Pancreas (tissue), 10 donors: Measurements from ENCODE around the gene CDH4. TPM values are rescaled to one million over a fixed set of nuclear protein-coding genes. Genes with fewer than 3 reads are reported as not detected.

Experiments used
- ATAC-seq, 4 donors: fragments of 200-7000 bp; cut with Tn5 transposase; one replicate each; pipeline versions ENCODE4 v1.8.0 to v1.9.1; 2020; ENCODE audit warnings: mild to moderate bottlenecking in 4 of 4, moderate library complexity in 4 of 4
- DNase-seq, 6 donors: peaks; one replicate each; pipeline ENCODE4 v3.0.0-alpha.2; 2020
- FAIRE-seq: peaks from 2 replicates; lab custom pipeline; 2012; peaks lifted over from hg19 to GRCh38; lab: Jason Lieb, UNC
- H3K27ac ChIP-seq, 4 donors: fragments of 200-600 bp; sonication (generic); 1 replicate in 3 of 4; 2 replicates in 1 of 4; pipeline versions ENCODE4 v1.5.0 to v1.8.0; 2020
- H3K27me3 ChIP-seq, 4 donors: fragments of 200-600 bp; one replicate each; pipeline ENCODE4 v1.8.0; 2021
- H3K36me3 ChIP-seq, 3 donors: fragments of 200-600 bp; sonication (generic) in 1 of 3; one replicate each; pipeline versions ENCODE4 v1.5.0 to v1.8.0; 2020 to 2021
- H3K4me1 ChIP-seq, 3 donors: fragments of 200-600 bp; one replicate each; pipeline ENCODE4 v1.8.0; 2021
- H3K4me3 ChIP-seq, 4 donors: fragments of 200-600 bp; sonication (generic) in 2 of 4; one replicate each; pipeline versions ENCODE4 v1.5.0 to v1.8.0; 2020 to 2021
- H3K9me3 ChIP-seq, 4 donors: fragments of 200-600 bp; one replicate each; pipeline ENCODE4 v1.8.0; 2021
- CTCF ChIP-seq, 4 donors: fragments of 200-600 bp; sonication (generic) in 3 of 4; IDR thresholded peaks; one replicate each; pipeline versions ENCODE4 v1.5.0 to v1.8.0; 2021; ENCODE audit warnings: antibody characterized with exemption in 4 of 4
- WGBS, 2 donors: extraction: QIAGEN DNeasy Blood & Tissue Kit; methylation state at CpG; one replicate each; pipeline ENCODE4 v1.1.7; 2013; 5-methylcytosine and 5-hydroxymethylcytosine counted together
- intact Hi-C, 3 donors: fragments of 100-400 bp; cut with DNase I; formaldehyde crosslinking; loops; one replicate each; pipeline versions ENCODE4 v1.11.1 to v1.14.2; 2022
- polyA plus RNA-seq, 2 donors: library from polyadenylated mRNA; stranded (reverse); fragments of 200-250 nt; gene quantifications; one replicate each; pipeline ENCODE4 v1.2.3, GENCODE V29; 2013
- total RNA-seq, 6 donors: library from RNA; stranded (reverse); fragmentation: NEBNext Ultra II Directional in 4 of 6; extraction: Animal tissue kit (Norgen Biotek cat#: 25700) in 4 of 6; gene quantifications; one replicate each; pipeline versions ENCODE4 v1.2.1 to v1.2.4, GENCODE V29; 2021 to 2023
- donor health status: healthy with polysubstance abuse.
- donor health status: DM: no; HTN: no; CAD: no; lungs with moderate emphysema.
- donor health status: DM: no; HTN: no; CAD: no.
- donor health status: control.
- donor health status: control.
- donor health status: Bipolar disorder and iron deficiency.
- donor health status: DM: yes; HTN: yes; CAD: no.
- donor health status: DM: no; HTN: no; CAD: no.
- donor health status: DM: no; HTN: no; CAD: no.
- donor health status: DM: yes; HTN: yes; CAD: no.

Gene CDH4
- total and polyA plus RNA-seq, 8 donors = 0.04 to 1.4 (median 0.27) TPM

- intact Hi-C loops = no loop called here
- no peak for FAIRE-seq
- no peaks in the 10 kb centered on the region for H3K9me3 ChIP-seq
- WGBS, 2 donors = 72 to 87% methylated on average over 7 of the region's 7 CpGs
- no peaks in the 10 kb centered on the region for H3K4me1 ChIP-seq
- no peak overlapping the region for H3K27ac ChIP-seq
- no peaks in the 10 kb centered on the region for H3K36me3 ChIP-seq
- no peak for ATAC-seq
- TF ChIP-seq CTCF (IDR thresholded peaks at IDR 0.05) = no peak
- no peak for DNase-seq
- no peak overlapping the region for H3K4me3 ChIP-seq
- no peaks in the 10 kb centered on the region for H3K27me3 ChIP-seq
These were observed 164.5 kb downstream of the CDH4 start for GRCh38 chr20:61416546-61416945.

- Histone ChIP-seq H3K36me3 (no peaks in the 10 kb centered on the region), H3K9me3 (no peaks in the 10 kb centered on the region), H3K27me3 (no peaks in the 10 kb centered on the region), H3K27ac (no peak overlapping the region), H3K4me3 (no peak overlapping the region), H3K4me1 (no peaks in the 10 kb centered on the region)
- WGBS, 2 donors = 55 to 70% methylated on average over 16 of the region's 16 CpGs
- ATAC-seq (no peak), FAIRE-seq (no peak), DNase-seq (no peak)
- intact Hi-C loops = no loop called here
- no peak for TF ChIP-seq CTCF (IDR thresholded peaks at IDR 0.05)
These were observed 165.3 kb downstream of the CDH4 start for GRCh38 chr20:61417221-61417941.

GRCh38 chr20:61419010-61419409, 166.9 kb downstream of the CDH4 start:
- ATAC-seq (no peak), DNase-seq (no peak), FAIRE-seq (no peak)
- WGBS, 2 donors = 44 to 56% methylated on average over 14 of the region's 14 CpGs
- no peaks in the 10 kb centered on the region for H3K9me3 ChIP-seq
- H3K36me3 ChIP-seq = no peaks in the 10 kb centered on the region
- no peaks in the 10 kb centered on the region for H3K4me1 ChIP-seq
- H3K27ac ChIP-seq = no peak overlapping the region
- H3K4me3 ChIP-seq = no peak overlapping the region
- intact Hi-C loops = no loop called here
- no peak for TF ChIP-seq CTCF (IDR thresholded peaks at IDR 0.05)
- H3K27me3 ChIP-seq = no peaks in the 10 kb centered on the region

- intact Hi-C loops = no loop called here
- no peak for TF ChIP-seq CTCF (IDR thresholded peaks at IDR 0.05)
- ATAC-seq (no peak), FAIRE-seq (no peak), DNase-seq (no peak)
- H3K4me3 ChIP-seq = no peak overlapping the region
- H3K27me3 ChIP-seq = no peaks in the 10 kb centered on the region
- no peak overlapping the region for H3K27ac ChIP-seq
- 47 to 58% methylated on average over 6 of the region's 6 CpGs for WGBS, 2 donors
- H3K4me1 ChIP-seq = no peaks in the 10 kb centered on the region
- no peaks in the 10 kb centered on the region for H3K9me3 ChIP-seq
- no peaks in the 10 kb centered on the region for H3K36me3 ChIP-seq
These were observed 167.4 kb downstream of the CDH4 start for GRCh38 chr20:61419501-61419900.

GRCh38 chr20:61420056-61420455, 168.0 kb downstream of the CDH4 start:
- DNase-seq (no peak), ATAC-seq (no peak), FAIRE-seq (no peak)
- no peaks in the 10 kb centered on the region for H3K36me3 ChIP-seq
- H3K27me3 ChIP-seq = no peaks in the 10 kb centered on the region
- no peaks in the 10 kb centered on the region for H3K9me3 ChIP-seq
- TF ChIP-seq CTCF (IDR thresholded peaks at IDR 0.05) = no peak
- H3K27ac ChIP-seq = no peak overlapping the region
- no peak overlapping the region for H3K4me3 ChIP-seq
- intact Hi-C loops = no loop called here
- H3K4me1 ChIP-seq = no peaks in the 10 kb centered on the region
- WGBS, 2 donors = 58 to 76% methylated on average over 6 of the region's 6 CpGs
